A549 (cell line): ENCODE data around the gene NPAS1. TPM values are rescaled to one million over a fixed set of nuclear protein-coding genes. Genes with fewer than 3 reads are reported as not detected.

Source experiments
- ATAC-seq, 2 experiments: fragments of 200-7000 bp in 1 of 2; fragments of >200 bp in 1 of 2; cut with Nextera tagmentation in 1 of 2; cut with Tn5 transposase in 1 of 2; 3 replicates each; pipeline versions ENCODE4 v1.8.0 to v1.9.1; 2018 to 2020; ENCODE audit warnings: mild to moderate bottlenecking in 1 of 2, moderate library complexity in 1 of 2
- CTCF ChIA-PET: fragments of 300-600 bp; sonication (Branson Sonifier 250); formaldehyde crosslinking; extraction: SDS; loops from one replicate; lab custom pipeline; 2021; ENCODE audit warnings: antibody characterized with exemption, inconsistent platforms; lab: Yijun Ruan, JAX
- POLR2A ChIA-PET: fragments of 350-600 bp; formaldehyde crosslinking; extraction: SDS; loops from one replicate; lab custom pipeline; 2021; ENCODE audit warnings: antibody characterized with exemption, inconsistent platforms; lab: Yijun Ruan, JAX
- DNase-seq, 2 experiments: peaks; one replicate each; pipeline versions ENCODE4 v3.0.0 to v3.0.0-alpha.2; 2011 to 2016; ENCODE audit warnings: low read depth in 1 of 2, low spot score in 1 of 2
- FAIRE-seq: peaks from 2 replicates; lab custom pipeline; 2011; peaks lifted over from hg19 to GRCh38; lab: Jason Lieb, UNC
- H3K27ac ChIP-seq, 2 experiments: fragments of >200 bp; sonication (Bioruptor Twin); formaldehyde crosslinking; 3 replicates each; pipeline ENCODE4 v1.5.1; 2016 to 2017
- H3K4me1 ChIP-seq: fragments of >200 bp; sonication (Bioruptor Twin); formaldehyde crosslinking; 3 replicates; pipeline ENCODE4 v1.6.1; 2016
- H3K4me2 ChIP-seq: fragments of >200 bp; sonication (Bioruptor Twin); formaldehyde crosslinking; 3 replicates; pipeline ENCODE4 v1.6.1; 2016
- H3K4me3 ChIP-seq: fragments of >200 bp; sonication (Bioruptor Twin); formaldehyde crosslinking; 3 replicates; pipeline ENCODE4 v1.5.1; 2016
- H3K9me3 ChIP-seq: fragments of >200 bp; sonication (Bioruptor Twin); formaldehyde crosslinking; 3 replicates; pipeline ENCODE4 v1.6.1; 2016
- BCL3 ChIP-seq: fragments of >200 bp; sonication (Bioruptor Twin); formaldehyde crosslinking; IDR thresholded peaks from 3 replicates; pipeline ENCODE4 v1.6.1; 2016
- CBX2 ChIP-seq: fragments of 200-600 bp; sonication (generic); IDR thresholded peaks from 2 replicates; pipeline ENCODE4 v1.6.1; 2016; ENCODE audit warnings: low read depth, mild to moderate bottlenecking, borderline replicate concordance
- EHF ChIP-seq: fragments of 250-450 bp; sonication (Bioruptor Pico); IDR thresholded peaks from 2 replicates; pipeline ENCODE4 v1.5.0; 2020; ENCODE audit warnings: mild to moderate bottlenecking
- EHMT2 ChIP-seq: fragments of 200-600 bp; sonication (generic); IDR thresholded peaks from 2 replicates; pipeline ENCODE4 v1.6.1; 2016; ENCODE audit warnings: antibody characterized with exemption, low read depth, mild to moderate bottlenecking, moderate library complexity
- EP300 ChIP-seq, 2 experiments: fragments of >200 bp; sonication (Bioruptor Twin); formaldehyde crosslinking; IDR thresholded peaks; 2 replicates in 1 of 2; 3 replicates in 1 of 2; pipeline ENCODE4 v1.6.1; 2016 to 2017
- FOSB ChIP-seq: fragments of 250-450 bp; sonication (Bioruptor Pico); IDR thresholded peaks from 2 replicates; pipeline ENCODE4 v1.5.0; 2020; ENCODE audit warnings: mild to moderate bottlenecking, moderate library complexity
- FOSL2 ChIP-seq, 2 experiments: fragments of 450-650 bp in 1 of 2; fragments of >200 bp in 1 of 2; sonication (Bioruptor Twin) in 1 of 2; formaldehyde crosslinking; IDR thresholded peaks; 2 replicates each; pipeline versions ENCODE4 v1.5.0 to v1.6.1; 2016 to 2020; ENCODE audit warnings: mild to moderate bottlenecking in 1 of 2, moderate library complexity in 1 of 2
- FOXS1 ChIP-seq: fragments of 250-450 bp; sonication (Bioruptor Pico); IDR thresholded peaks from 2 replicates; pipeline ENCODE4 v1.5.0; 2020; ENCODE audit warnings: mild to moderate bottlenecking, moderate library complexity
- JUNB ChIP-seq: fragments of >200 bp; sonication (Bioruptor Twin); formaldehyde crosslinking; IDR thresholded peaks from 2 replicates; pipeline ENCODE4 v1.6.1; 2016
- KDM5A ChIP-seq: fragments of 200-600 bp; sonication (generic); IDR thresholded peaks from 2 replicates; pipeline ENCODE4 v1.6.1; 2016; ENCODE audit warnings: antibody characterized with exemption, mild to moderate bottlenecking
- MAZ ChIP-seq: fragments of 150-350 bp; IDR thresholded peaks from 2 replicates; pipeline ENCODE4 v1.6.1; 2014; ENCODE audit warnings: antibody characterized with exemption, low read depth, low read length, borderline replicate concordance
- MYC ChIP-seq: IDR thresholded peaks from 2 replicates; pipeline ENCODE4 v1.6.1; 2012; ENCODE audit warnings: mild to moderate bottlenecking, inconsistent platforms, low read length, improper control_type of control experiment, borderline replicate concordance
- NFE2L2 ChIP-seq: fragments of 150-350 bp; conservative IDR thresholded peaks from 2 replicates; pipeline ENCODE4 v1.6.1; 2014; ENCODE audit warnings: low read length
- NPAS2 ChIP-seq: fragments of 250-450 bp; sonication (Bioruptor Pico); IDR thresholded peaks from 2 replicates; pipeline ENCODE4 v1.8.0; 2022; ENCODE audit warnings: mild to moderate bottlenecking, moderate library complexity, borderline replicate concordance
- PBX3 ChIP-seq: IDR thresholded peaks from 2 replicates; pipeline ENCODE4 v1.6.1; 2012
- POLR2AphosphoS2 ChIP-seq: conservative IDR thresholded peaks from 2 replicates; pipeline ENCODE4 v1.6.1; 2012; ENCODE audit warnings: low read length, improper control_type of control experiment, inconsistent platforms
- REST ChIP-seq: fragments of 200-600 bp; sonication (generic); IDR thresholded peaks from 2 replicates; pipeline ENCODE4 v1.6.1; 2016; ENCODE audit warnings: antibody characterized with exemption, mild to moderate bottlenecking, moderate library complexity
- RFX5 ChIP-seq: fragments of 450-650 bp; IDR thresholded peaks from 2 replicates; pipeline ENCODE4 v1.7.1; 2014; ENCODE audit warnings: antibody characterized with exemption, mild to moderate bottlenecking, moderate library complexity
- SMC3 ChIP-seq: fragments of >200 bp; sonication (Bioruptor Twin); formaldehyde crosslinking; IDR thresholded peaks from 3 replicates; pipeline ENCODE4 v1.6.1; 2018; ENCODE audit warnings: inconsistent platforms
- SREBF2 ChIP-seq: fragments of 450-650 bp; IDR thresholded peaks from 2 replicates; pipeline ENCODE4 v1.6.1; 2014; ENCODE audit warnings: mild to moderate bottlenecking, moderate library complexity
- USF2 ChIP-seq: fragments of 450-650 bp; IDR thresholded peaks from 2 replicates; pipeline ENCODE4 v1.6.1; 2014; ENCODE audit warnings: antibody characterized with exemption
- ZNF302 ChIP-seq: fragments of 250-450 bp; sonication (Bioruptor Pico); IDR thresholded peaks from 2 replicates; pipeline ENCODE4 v1.9.0; 2021; ENCODE audit warnings: inconsistent platforms, mild to moderate bottlenecking, moderate library complexity
- ZSCAN20 ChIP-seq: fragments of 250-450 bp; sonication (Bioruptor Pico); IDR thresholded peaks from 2 replicates; pipeline ENCODE4 v1.8.0; 2022; ENCODE audit warnings: mild to moderate bottlenecking, moderate library complexity
- WGBS: methylation state at CpG from one replicate; pipeline ENCODE4 v1.1.6; 2017; ENCODE audit errors: missing lambda C conversion rate; 5-methylcytosine and 5-hydroxymethylcytosine counted together
- polyA plus RNA-seq, 4 experiments: library from polyadenylated mRNA; depleted of rRNA in 3 of 4; stranded (reverse); fragments of >200 nt; fragmentation: RNase III in 1 of 4; extraction: RNeasy Plus Mini Kit Qiagen cat#74134 plus additional on column Dnase treatment in 1 of 4; gene quantifications; 2 replicates in 3 of 4; 3 replicates in 1 of 4; pipeline ENCODE4 v1.2.3, GENCODE V29; 2011 to 2017

The NPAS1 gene
- polyA plus RNA-seq, 2 of the 4 experiments (the other 2 are of a cell fraction): 1.5 to 2.3 TPM

- no peak for TF ChIP-seq REST
Observed at GRCh38 chr19:47057328-47057727, 37.7 kb downstream of the NPAS1 start (continued).

GRCh38 chr19:47058621-47059022, 39.0 kb downstream of the NPAS1 start:
- 83% methylated on average over 11 of the region's 11 CpGs for WGBS
- TF ChIP-seq POLR2AphosphoS2 (no peak), SREBF2 (no peak), ZSCAN20 (CRISPR knock-in tag) (no peak), RFX5 (no peak), EHMT2 (no peak), JUNB (no peak), FOSL2 (IDR thresholded peaks at IDR 0.05) (no peak), FOSL2 (CRISPR knock-in tag; IDR thresholded peaks at IDR 0.05) (no peak), MYC (no peak), SMC3 (no peak), FOSB (CRISPR knock-in tag) (no peak), USF2 (no peak), NFE2L2 (no peak), EP300 (IDR thresholded peaks at IDR 0.05) (no peak), ZNF302 (no peak), CBX2 (no peak), NPAS2 (CRISPR knock-in tag) (no peak)
- no peak overlapping the region for H3K4me3 ChIP-seq
- FAIRE-seq: no peak
- no peaks in the 10 kb centered on the region for H3K4me1 ChIP-seq
- no peak for DNase-seq
- ChIA-PET POLR2A (no interaction called here), CTCF (interaction anchor here (0.5 to 4.5 kb wide), 12 partner anchors 12 to 263 kb away, joined by 3 to 15 read pairs (median 5); no protein-coding TSS in a partner anchor)
- peak; percentile 12 to 20; a peak in 2 of 6 replicates for ATAC-seq
- no peaks in the 10 kb centered on the region for H3K9me3 ChIP-seq
- H3K27ac ChIP-seq: no peak overlapping the region
- no peak overlapping the region for H3K4me2 ChIP-seq

GRCh38 chr19:47063874-47064273, 44.2 kb downstream of the NPAS1 start:
- FAIRE-seq: no peak
- DNase-seq: no peak
- Histone ChIP-seq H3K4me3 (no peak overlapping the region), H3K27ac (no peak overlapping the region), H3K4me2 (no peak overlapping the region), H3K4me1 (no peaks in the 10 kb centered on the region), H3K9me3 (no peaks in the 10 kb centered on the region)
- TF ChIP-seq MAZ (no peak), EHF (no peak), KDM5A (no peak), NFE2L2 (no peak), BCL3 (no peak), PBX3 (no peak), FOXS1 (no peak)
- ChIA-PET POLR2A (no interaction called here), CTCF (interaction anchor here (1.0 to 1.8 kb wide), 6 partner anchors 10 to 62 kb away, joined by 3 to 6 read pairs (median 4); no protein-coding TSS in a partner anchor)
- no peak for ATAC-seq
- 93% methylated on average over 6 of the region's 6 CpGs for WGBS
